GM18907 (cell line): ENCODE results near the gene SUPT5H.
A peak's percentile ranks its signal among the peaks of the same experiment; 100 is the strongest.

Source experiments
- ATAC-seq: cut with Tn5 transposase; IDR thresholded peaks from one replicate; pipeline ENCODE4 v1.9.1; 2021; ENCODE audit warnings: mild to moderate bottlenecking, moderate library complexity; ENCODE audit not compliant: unreplicated experiment

SUPT5H gene

DNA sequence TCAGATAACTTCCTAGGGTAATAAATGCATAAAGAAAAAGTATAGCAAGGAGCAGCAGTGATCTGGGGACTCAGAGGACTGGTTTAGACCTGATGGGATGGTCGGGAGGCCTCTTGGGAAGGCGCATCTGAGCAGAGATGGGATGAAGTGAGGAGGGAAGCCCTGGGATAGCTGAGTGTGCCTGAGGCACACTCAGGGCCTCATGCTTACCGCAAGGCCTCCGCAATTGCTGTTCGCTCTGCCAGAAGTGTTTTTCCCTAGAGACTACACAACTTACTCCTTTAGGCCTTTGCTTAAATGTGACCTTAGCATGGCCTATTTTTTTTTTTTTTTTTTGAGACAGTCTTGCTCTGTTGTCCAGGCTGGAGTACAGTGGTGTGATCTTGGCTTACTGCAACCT is 49.3 kb downstream of the SUPT5H start:
- no peak for ATAC-seq

DNA sequence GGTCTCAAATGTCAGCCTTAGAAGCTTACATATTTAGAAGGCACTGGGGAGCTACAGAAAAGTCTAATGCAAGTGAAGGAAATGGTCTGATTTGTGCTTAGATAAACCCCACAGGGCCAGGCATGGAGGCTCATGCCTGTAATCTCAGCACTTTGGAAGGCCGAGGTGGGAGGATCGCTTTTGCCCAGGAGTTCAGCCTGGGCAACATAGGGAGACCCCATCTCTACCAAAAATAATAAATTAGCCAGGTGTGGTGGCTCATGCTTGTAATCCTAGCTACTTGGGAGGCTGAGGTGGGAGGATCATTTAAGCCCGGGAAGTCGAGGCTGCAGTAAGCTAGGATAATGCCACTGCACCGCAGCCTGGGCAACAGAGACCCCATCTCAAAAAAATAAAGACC is 50.7 kb downstream of the SUPT5H start:
- no peak for ATAC-seq

DNA sequence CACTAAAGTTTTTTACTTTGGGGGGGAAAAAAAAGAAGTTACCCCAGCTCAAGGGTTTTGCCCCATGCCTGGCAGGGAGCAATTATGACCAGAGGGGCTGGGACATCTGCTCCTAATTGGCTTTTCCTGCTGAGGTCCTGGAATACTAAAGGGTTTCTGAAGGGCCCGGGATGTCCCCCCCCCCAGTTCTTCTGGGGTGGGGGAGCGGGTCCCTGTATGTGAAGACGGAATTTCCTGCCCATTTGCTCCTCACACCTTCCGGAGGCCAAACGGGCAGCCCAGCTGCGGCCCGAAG is 52.3 kb downstream of the SUPT5H start:
- no peak for ATAC-seq

DNA sequence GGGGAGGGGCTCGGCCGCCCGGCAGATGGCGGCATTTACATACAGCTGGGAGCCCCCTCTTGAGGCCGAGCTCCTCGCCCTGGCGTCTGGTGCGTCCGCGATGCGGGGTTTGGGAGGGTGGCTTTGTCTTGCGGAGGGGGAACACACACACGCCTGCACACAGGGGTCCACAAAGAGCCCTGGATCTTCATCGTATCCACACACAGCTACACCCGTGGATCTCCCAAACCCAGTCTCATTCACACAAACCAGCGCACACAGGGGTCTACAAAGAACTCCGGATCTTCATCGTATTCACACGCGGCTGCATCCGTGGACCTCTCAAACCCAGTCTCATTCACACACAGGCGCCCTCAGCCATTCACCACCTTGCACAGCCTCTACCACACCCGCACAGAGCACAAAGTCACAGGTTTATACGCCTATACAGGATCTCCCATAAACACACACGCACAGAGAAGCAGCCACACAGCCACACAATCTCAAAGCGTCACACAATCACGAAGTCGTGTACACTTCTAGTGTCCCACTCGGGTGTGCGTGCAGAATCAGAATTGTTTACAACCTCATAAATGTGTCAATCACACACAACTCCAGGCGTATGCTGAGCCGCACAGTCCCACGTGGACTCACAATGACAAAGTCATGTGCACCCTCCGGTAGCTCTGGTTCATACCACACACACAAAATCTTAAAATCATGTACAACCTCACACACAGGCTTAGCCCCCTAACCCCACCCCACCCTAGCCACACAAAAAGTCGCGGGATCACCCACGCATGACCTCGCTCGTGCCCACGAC is 52.8 kb downstream of the SUPT5H start:
- no peak for ATAC-seq

DNA sequence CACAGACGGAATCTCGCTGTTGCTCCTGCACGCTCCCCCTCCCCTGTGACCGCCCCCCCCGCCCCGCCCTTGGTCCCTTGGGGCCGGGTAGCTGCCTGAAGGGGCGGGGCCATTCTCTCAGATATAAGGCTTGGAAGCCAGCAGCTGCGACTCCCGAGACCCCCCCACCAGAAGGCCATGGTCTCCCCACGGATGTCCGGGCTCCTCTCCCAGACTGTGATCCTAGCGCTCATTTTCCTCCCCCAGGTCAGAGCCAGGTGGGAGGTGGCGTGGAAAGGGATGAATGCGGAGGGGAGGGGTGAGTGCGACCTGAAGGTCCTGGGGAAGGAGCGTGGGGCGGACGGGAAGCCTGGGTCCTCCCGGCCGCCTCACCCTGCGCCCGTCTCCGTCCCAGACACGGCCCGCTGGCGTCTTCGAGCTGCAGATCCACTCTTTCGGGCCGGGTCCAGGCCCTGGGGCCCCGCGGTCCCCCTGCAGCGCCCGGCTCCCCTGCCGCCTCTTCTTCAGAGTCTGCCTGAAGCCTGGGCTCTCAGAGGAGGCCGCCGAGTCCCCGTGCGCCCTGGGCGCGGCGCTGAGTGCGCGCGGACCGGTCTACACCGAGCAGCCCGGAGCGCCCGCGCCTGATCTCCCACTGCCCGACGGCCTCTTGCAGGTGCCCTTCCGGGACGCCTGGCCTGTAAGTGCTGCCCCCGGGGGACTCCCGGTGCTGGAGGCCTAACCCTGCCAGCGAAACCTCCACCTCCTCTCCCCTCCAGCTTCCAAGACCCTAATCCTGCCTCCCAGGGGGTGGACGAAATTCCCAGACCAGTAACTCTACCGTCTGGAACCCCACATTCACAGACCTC is 53.6 kb downstream of the SUPT5H start, which contains the start of gene DLL3:
DLL3 (plus strand) TSS at position 150 of the 845 bp plus-strand sequence; CDS start at position 178, 28 bp downstream.
- no peak for ATAC-seq

DNA sequence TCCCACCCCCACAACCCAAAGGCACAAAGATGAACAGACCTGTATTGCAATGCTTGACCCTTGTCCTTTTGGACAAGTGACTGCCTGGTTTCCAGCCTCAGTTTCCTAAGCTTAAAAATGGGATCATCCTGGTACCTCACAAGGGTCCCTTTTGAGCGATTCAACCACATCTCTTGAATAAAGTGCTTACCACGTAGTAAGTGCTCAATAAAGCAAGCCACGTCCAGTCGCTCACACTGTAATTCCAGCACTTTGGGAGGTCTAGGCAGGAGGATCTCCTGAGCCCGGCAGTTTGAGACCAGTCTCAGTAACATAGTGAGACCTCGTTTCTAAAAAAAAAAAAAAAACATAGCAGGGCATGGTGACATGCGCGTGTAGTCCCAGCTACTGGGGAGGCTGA is 54.5 kb downstream of the SUPT5H start:
- ATAC-seq, result no peak

DNA sequence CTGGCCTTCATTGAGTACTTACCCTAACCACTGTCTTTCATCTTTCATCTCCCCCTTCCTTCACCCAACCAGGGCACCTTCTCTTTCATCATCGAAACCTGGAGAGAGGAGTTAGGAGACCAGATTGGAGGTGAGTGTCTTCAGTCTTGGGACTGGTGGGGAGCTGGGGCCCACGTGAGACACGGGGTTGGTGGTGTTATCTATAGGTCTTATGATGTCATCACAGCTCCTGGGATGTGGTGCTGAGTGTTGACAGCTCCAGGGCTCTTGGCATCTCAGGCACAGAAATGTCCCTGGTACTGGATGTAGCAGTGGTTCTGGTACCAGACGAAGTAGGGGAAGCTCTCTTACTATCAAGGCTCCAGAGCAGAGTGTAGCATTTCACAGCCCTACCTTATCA is 55.2 kb downstream of the SUPT5H start:
- no peak for ATAC-seq

DNA sequence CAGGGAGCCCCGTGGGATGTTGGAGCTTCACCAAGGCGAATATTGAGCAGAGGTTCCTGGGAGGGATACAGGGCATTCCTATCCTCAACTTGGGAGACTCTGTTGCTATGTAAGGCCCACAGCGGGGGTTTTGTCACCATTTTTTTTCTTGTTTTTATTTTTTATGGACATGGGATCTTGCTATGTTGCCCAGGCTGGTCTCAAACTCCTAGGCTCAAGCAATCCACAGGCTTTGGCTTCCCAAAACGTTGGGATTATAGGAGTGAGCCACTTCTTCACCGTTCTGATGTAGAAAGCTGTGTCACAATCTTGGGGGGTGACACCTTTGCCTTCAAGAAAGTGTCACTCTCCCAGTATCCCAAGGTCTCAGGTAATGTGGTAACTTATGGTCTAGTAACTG is 56.0 kb downstream of the SUPT5H start:
- ATAC-seq, result no peak

DNA sequence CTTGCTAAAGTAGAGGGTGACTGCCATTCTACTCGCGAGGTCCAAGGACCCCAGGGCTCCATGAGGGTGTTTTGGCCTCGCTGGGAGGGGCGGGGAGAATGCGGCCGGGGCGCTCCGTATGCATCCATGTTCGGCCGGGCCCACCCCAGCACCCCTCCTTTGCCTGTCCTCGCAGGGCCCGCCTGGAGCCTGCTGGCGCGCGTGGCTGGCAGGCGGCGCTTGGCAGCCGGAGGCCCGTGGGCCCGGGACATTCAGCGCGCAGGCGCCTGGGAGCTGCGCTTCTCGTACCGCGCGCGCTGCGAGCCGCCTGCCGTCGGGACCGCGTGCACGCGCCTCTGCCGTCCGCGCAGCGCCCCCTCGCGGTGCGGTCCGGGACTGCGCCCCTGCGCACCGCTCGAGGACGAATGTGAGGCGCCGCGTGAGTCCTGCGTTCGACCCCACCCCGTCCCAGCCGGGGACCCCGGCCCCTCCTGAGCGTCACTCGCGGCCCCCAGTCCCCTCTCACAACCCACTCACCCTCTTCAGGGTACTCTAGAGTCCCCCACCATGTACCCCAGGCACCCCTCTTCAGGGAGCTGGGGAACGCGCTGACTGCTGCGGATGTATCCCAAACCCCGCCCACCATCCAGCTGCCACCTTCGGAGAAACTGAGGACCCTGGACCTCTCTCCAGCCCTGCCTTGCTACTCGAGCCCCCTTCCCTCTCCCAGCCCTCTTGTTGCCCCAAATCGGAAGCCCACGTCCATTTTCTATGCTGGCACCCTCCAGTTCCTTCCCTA is 57.4 kb downstream of the SUPT5H start:
- no peak for ATAC-seq

DNA sequence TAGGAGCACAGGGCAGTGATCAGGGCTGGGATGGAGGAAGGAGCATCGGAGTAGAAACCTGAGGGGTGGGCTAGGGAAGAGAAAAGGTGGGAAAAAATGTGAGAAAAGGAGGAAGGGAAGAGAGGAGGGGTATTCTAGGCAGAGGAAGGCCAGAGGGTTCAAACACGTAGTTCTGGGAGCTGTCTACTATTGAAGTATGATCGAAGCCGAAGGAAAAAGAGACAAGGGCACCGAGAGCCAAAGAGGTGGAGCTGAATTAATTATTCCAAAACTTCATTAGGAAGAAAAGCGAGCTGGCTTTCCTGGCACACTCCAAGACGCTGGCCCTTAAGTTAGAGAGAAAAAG is 61.2 kb downstream of the SUPT5H start:
- no peak for ATAC-seq

DNA sequence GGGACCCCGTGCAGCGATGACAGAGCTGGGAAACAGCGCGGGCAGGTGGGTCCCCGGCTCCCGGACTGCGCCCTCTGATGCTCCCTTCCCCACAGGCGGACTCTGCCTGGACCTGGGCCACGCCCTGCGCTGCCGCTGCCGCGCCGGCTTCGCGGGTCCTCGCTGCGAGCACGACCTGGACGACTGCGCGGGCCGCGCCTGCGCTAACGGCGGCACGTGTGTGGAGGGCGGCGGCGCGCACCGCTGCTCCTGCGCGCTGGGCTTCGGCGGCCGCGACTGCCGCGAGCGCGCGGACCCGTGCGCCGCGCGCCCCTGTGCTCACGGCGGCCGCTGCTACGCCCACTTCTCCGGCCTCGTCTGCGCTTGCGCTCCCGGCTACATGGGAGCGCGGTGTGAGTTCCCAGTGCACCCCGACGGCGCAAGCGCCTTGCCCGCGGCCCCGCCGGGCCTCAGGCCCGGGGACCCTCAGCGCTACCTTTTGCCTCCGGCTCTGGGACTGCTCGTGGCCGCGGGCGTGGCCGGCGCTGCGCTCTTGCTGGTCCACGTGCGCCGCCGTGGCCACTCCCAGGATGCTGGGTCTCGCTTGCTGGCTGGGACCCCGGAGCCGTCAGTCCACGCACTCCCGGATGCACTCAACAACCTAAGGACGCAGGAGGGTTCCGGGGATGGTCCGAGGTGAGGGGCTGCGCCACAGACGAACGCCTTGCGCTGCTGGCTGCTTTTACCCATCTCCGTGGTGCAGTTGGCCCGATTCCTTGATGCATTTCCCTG is 61.7 kb downstream of the SUPT5H start:
- ATAC-seq, result peak; percentile 50

DNA sequence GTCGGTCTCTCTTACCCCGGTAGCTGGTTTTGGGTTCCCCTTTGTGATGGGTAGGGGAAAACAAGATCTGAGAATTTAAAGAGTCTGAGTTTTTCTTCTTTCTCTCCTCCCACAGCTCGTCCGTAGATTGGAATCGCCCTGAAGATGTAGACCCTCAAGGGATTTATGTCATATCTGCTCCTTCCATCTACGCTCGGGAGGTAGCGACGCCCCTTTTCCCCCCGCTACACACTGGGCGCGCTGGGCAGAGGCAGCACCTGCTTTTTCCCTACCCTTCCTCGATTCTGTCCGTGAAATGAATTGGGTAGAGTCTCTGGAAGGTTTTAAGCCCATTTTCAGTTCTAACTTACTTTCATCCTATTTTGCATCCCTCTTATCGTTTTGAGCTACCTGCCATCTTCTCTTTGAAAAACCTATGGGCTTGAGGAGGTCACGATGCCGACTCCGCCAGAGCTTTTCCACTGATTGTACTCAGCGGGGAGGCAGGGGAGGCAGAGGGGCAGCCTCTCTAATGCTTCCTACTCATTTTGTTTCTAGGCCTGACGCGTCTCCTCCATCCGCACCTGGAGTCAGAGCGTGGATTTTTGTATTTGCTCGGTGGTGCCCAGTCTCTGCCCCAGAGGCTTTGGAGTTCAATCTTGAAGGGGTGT is 62.5 kb downstream of the SUPT5H start:
- ATAC-seq, result no peak

DNA sequence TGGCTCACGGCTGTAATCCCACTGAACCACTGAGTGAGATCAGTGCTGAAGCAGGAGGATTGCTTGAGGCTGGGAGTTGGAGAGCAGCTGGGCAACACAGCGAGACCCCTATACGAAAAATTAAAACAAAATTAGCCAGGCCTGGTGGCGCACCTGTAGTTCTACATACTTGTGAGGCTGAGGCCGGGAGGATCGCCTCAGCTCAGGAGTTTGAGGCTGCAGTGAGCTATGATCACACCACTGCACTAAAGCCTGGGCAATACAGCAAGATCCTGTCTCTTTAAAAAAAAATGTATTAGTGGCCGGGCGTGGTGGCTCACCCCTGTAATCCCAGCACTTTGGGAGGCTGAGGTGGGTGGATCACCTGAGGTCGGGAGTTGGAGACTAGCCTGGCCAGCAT is 63.2 kb downstream of the SUPT5H start:
- no peak for ATAC-seq

DNA sequence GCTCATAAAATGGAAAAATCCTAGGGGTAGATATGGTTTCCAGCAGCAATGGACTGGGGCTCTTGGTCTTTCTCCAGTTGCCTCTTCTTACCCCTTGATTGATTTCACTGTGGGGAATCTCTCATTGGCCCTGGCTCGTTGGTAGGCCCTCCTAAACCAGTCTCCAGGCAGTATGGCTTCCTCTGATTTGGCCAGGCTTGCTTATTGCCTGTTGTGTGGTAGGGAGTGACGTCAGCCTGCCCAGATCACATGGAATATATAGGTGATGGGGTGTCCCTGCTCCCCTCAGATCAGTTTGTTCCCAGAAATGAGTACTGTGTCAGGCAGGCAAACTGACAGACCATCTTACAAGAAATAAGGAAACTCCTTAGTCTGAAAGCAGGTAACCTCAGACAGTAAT is 63.9 kb downstream of the SUPT5H start:
- no peak for ATAC-seq

DNA sequence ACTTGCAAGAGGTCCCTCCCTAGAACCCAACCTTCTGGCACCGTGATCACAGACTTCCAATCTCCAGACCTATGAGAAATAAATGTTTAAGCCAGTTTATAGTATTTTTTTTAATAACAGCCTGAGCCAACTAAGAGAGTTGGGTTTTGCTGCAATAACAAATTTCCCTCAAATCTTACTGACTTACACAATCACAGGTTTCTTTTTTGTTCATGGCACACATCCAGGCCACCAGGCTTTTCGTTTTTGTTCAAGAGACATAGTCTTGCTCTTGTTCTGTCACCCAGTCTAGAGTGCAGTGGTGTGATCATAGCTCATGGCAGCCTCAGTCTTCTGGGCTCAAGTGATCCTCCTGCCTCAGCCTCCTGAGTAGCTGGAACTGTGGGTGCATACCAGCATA is 67.6 kb downstream of the SUPT5H start:
- no peak for ATAC-seq

DNA sequence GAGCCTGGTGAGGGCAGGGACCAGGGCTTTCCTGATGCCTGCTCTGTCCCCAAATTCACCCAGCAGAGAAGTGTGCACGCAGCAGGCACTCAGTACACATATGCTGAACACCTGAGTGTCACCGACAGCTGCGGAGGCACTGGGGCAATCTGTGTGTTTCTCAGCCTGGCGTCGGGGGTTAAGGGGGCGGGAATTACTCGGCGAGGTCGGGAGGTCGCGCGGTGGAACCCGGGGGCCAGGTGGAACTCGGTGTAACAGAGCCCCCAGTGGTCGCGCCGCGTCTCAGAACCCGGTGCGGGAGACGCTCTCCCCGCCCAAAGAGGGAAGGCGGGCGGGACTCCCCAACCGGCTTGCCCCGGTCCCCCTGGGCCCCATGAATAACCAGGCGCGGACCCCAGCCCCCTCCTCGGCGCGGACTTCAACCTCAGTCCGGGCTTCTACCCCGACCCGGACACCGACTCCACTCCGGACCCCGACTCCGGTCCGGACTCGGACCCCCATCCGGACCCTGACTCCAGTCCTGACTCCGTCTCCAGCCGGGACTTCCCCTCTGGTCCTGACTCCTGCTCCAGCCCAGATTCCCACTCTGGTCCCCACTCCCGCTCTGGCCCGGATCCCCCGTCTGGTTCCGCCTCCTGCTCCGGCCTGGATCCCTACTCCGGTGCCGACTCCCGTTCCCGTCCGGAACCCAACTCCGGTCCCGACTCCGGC is 69.6 kb downstream of the SUPT5H start, which contains the start of gene SELENOV:
SELENOV (plus strand) TSS at position 300 of the 711 bp plus-strand sequence; CDS start at position 374, 74 bp downstream.
- no peak for ATAC-seq

DNA sequence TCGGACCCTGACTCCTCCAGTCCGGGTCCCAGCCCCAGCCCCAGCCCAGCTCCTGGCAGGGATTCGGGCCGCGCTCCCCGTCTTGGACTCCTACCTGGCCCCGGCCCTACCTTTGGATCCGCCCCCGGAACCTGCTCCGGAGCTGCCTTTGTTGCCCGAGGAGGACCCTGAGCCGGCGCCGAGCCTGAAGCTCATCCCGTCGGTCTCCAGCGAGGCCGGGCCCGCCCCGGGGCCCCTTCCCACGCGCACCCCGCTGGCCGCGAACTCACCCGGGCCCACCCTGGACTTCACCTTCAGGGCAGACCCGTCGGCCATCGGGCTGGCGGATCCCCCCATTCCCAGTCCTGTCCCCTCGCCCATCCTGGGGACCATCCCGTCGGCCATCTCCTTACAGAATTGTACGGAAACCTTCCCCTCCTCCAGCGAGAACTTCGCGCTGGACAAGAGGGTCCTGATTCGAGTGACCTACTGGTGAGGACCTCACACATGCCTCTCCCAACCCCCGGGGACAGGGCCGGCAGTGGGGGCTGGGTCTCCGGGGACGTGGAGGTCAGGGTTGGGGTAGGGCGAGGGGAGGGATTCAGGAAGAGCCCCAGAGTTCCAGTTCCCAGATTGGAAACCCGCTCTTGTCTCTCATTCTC is 70.3 kb downstream of the SUPT5H start:
- no peak for ATAC-seq

DNA sequence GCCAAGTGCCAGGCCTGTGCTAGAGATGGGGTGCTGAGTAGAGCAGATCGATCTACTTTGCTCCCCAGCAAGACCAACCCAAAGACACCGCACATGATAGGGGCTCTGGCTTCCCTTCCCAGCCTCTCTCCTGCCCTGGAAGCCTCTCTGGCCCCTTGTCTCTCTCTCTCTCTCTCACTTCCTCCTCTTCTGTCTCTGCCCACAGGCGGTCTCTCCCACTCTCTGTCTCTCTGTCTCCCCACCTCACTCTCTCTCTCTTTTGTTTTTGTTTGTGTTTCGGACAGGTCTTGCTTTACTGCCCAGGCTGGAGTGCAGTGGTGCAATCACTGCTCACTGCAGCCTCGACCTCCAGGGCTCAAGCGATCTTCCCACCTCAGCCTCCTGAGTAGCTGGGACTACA is 70.9 kb downstream of the SUPT5H start:
- no peak for ATAC-seq

DNA sequence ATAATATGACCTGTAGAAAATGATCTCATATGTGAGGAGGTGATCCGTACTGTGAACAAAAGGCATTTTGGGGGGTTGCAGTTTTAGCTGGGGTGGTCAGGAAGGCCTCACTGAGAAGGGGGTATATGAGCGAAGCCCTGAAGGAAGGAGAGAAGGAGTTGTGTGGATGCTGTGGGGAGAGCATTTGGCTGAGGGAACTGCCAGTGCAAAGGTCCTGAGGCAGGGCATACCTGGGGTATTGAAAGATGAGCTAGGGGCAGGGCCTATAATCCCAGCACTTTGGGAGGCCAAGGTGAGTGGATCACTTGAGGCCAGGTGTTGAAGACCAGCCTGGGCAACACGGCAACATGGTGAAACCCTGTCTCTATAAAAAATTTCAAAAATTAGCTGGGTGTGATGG is 72.0 kb downstream of the SUPT5H start:
- no peak for ATAC-seq
